ENCODE data around the gene DNASE1L1.
A peak's percentile ranks its signal among the peaks of the same experiment; 100 is the strongest.

The DNASE1L1 gene

GRCh38 chrX:154436983-154437752 lies 28.1 kb upstream of the DNASE1L1 start, which contains the start of gene GDI1:
TSS of gene GDI1 (plus strand) at chrX:154437154. CDS start at chrX:154437255, 101 bp downstream.
- peak in 1 of 2 donors; percentile 24 for DNase-seq (ENCODE audit: low read depth in 2 of 2)

GRCh38 chrX:154436374-154436982 lies 27.4 kb upstream of the DNASE1L1 start:
- no peak for DNase-seq (ENCODE audit: low read depth in 2 of 2)

GRCh38 chrX:154435171-154435733 lies 26.2 kb upstream of the DNASE1L1 start:
- DNase-seq (ENCODE audit: low read depth in 2 of 2) = no peak

GRCh38 chrX:154434394-154435168 lies 25.5 kb upstream of the DNASE1L1 start:
- no peak for DNase-seq (ENCODE audit: low read depth in 2 of 2)

GRCh38 chrX:154433605-154434004 lies 24.6 kb upstream of the DNASE1L1 start:
- DNase-seq (ENCODE audit: low read depth in 2 of 2) = no peak

GRCh38 chrX:154432210-154432609 lies 23.2 kb upstream of the DNASE1L1 start:
- DNase-seq (ENCODE audit: low read depth in 2 of 2) = no peak

- no peak for DNase-seq (ENCODE audit: low read depth in 2 of 2)
Measured at GRCh38 chrX:154431341-154431740, 22.3 kb upstream of the DNASE1L1 start.

GRCh38 chrX:154430916-154431315 lies 21.9 kb upstream of the DNASE1L1 start:
- DNase-seq (ENCODE audit: low read depth in 2 of 2) = no peak

- no peak for DNase-seq (ENCODE audit: low read depth in 2 of 2)
Measured at GRCh38 chrX:154430479-154430878, 21.4 kb upstream of the DNASE1L1 start.

GRCh38 chrX:154429711-154430110 lies 20.7 kb upstream of the DNASE1L1 start:
- no peak for DNase-seq (ENCODE audit: low read depth in 2 of 2)

GRCh38 chrX:154428176-154429171 lies 19.4 kb upstream of the DNASE1L1 start, which contains the start of gene ATP6AP1:
TSS of gene ATP6AP1 (plus strand) at chrX:154428677. CDS start at chrX:154428693, 16 bp downstream.
- DNase-seq (ENCODE audit: low read depth in 2 of 2) = peak; percentile 69 to 77

- no peak for DNase-seq (ENCODE audit: low read depth in 2 of 2)
Measured at GRCh38 chrX:154426916-154427770, 18.1 kb upstream of the DNASE1L1 start.

GRCh38 chrX:154420402-154420756 lies 11.3 kb upstream of the DNASE1L1 start:
- DNase-seq (ENCODE audit: low read depth in 2 of 2) = no peak

- DNase-seq (ENCODE audit: low read depth in 2 of 2) = no peak
Measured at GRCh38 chrX:154419688-154420401, 10.8 kb upstream of the DNASE1L1 start.

- DNase-seq (ENCODE audit: low read depth in 2 of 2) = no peak
Measured at GRCh38 chrX:154419189-154419588, 10.1 kb upstream of the DNASE1L1 start.

- no peak for DNase-seq (ENCODE audit: low read depth in 2 of 2)
Measured at GRCh38 chrX:154417157-154417556, 8.1 kb upstream of the DNASE1L1 start.

- DNase-seq (ENCODE audit: low read depth in 2 of 2) = no peak
Measured at GRCh38 chrX:154413142-154413541, 4.1 kb upstream of the DNASE1L1 start.

GRCh38 chrX:154412468-154412867 lies 3.4 kb upstream of the DNASE1L1 start:
- DNase-seq (ENCODE audit: low read depth in 2 of 2) = no peak

GRCh38 chrX:154411981-154412340 lies 2.9 kb upstream of the DNASE1L1 start:
- no peak for DNase-seq (ENCODE audit: low read depth in 2 of 2)
